Duodenal mucosa (tissue), 2 donors: ENCODE measurements around the gene SLC52A3.
A peak's percentile ranks its signal among the peaks of the same experiment; 100 is the strongest.

Source experiments
- H3K27ac ChIP-seq: one replicate; pipeline ENCODE4 v1.7.0; 2013; ENCODE audit warnings: low read depth, low read length
- H3K27me3 ChIP-seq, 2 donors: one replicate each; pipeline ENCODE4 v1.7.0; 2013; ENCODE audit warnings: low read length in 2 of 2, control low read depth in 1 of 2; ENCODE audit not compliant: insufficient read depth in 2 of 2, control insufficient read depth in 1 of 2
- H3K36me3 ChIP-seq, 2 donors: one replicate each; pipeline ENCODE4 v1.7.0; 2013; ENCODE audit warnings: low read length in 2 of 2, control low read depth in 1 of 2; ENCODE audit not compliant: insufficient read depth in 2 of 2, control insufficient read depth in 1 of 2
- H3K4me1 ChIP-seq, 2 donors: one replicate each; pipeline ENCODE4 v1.7.0; 2013; ENCODE audit warnings: low read length in 2 of 2, control low read depth in 1 of 2; ENCODE audit not compliant: insufficient read depth in 2 of 2, control insufficient read depth in 1 of 2
- H3K4me3 ChIP-seq, 2 donors: one replicate each; pipeline ENCODE4 v1.7.0; 2013; ENCODE audit warnings: low read length in 2 of 2, low read depth in 1 of 2
- H3K9ac ChIP-seq, 2 donors: one replicate each; pipeline ENCODE4 v1.7.0; 2013; ENCODE audit warnings: low read length in 2 of 2, low read depth in 1 of 2
- H3K9me3 ChIP-seq, 2 donors: one replicate each; pipeline ENCODE4 v1.7.0; 2013; ENCODE audit warnings: low read length in 2 of 2, control low read depth in 1 of 2; ENCODE audit not compliant: control insufficient read depth in 1 of 2

The SLC52A3 gene

DNA sequence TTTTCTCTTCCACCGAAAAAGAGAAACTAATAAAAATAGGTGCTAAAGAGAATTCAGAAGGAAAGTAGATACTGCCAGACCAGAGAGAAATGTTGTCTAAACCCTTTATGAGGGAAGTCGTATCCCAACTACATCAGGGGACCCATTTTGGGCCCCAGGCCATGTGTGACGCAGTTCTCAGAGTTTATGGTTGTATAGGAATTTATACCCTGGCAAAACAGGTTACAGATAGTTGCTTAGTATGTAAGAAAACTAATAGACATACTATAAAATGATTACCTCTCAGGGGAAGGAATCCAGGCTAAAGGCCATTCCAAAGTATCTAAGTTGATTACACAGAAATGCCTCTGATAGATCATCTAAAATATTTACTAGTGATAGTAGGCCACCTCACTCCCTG, 28.6 kb upstream of the SLC52A3 start:
- Histone ChIP-seq H3K4me1 (no peaks in the 10 kb centered on the region), H3K4me3 (no peak overlapping the region), H3K9me3 (peaks cover 3 to 4% of the 10 kb centered on the region in 2 donors), H3K36me3 (no peaks in the 10 kb centered on the region), H3K27me3 (peaks cover 0 to 3% of the 10 kb centered on the region in 2 donors), H3K27ac (no peak overlapping the region), H3K9ac (no peak overlapping the region)

DNA sequence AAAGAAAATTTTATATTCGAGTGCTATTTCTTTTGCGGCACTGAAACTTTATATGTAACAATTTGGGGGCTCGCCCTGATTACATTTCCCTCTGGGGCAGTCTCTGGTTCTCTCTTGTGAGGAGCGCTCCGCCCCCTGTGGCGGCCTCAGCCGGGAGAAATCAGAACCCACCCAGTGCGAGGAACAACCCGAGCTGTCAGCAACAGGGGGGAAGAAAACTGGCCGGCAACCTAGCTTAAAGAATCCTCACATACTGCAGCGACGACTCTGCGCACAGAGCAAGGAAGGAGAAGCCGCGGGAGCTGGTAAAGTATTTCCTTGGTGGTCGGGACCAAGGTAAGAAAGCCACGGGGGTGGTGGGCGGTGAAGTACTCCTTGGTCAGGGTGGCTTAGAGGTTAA, 23.9 kb upstream of the SLC52A3 start:
- no peaks in the 10 kb centered on the region for H3K36me3 ChIP-seq
- H3K4me1 ChIP-seq: no peaks in the 10 kb centered on the region
- H3K9me3 ChIP-seq: peaks cover 3 to 8% of the 10 kb centered on the region in 2 donors
- H3K4me3 ChIP-seq: no peak overlapping the region
- H3K9ac ChIP-seq: no peak overlapping the region
- H3K27ac ChIP-seq: no peak overlapping the region
- no peaks in the 10 kb centered on the region for H3K27me3 ChIP-seq

DNA sequence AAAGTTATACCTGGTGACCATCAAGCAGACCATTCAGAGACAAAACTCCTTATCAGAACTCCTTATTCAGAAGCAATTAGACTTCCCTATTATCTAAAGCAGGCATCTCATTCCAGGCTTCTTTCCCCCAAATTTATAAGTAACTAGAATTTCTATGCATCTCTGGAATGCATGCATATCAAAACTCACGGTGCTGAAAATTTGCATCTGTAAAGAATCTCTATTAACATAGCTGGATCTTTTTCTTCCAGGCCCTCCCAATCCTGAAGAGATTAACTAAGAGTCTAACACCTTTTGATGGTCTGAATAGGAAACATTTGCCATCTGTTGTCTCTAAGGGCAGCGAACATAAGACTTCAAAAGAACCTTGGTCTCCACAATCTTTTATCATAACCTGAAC, 22.8 kb upstream of the SLC52A3 start:
- no peaks in the 10 kb centered on the region for H3K4me1 ChIP-seq
- no peak overlapping the region for H3K27ac ChIP-seq
- H3K9ac ChIP-seq: no peak overlapping the region

DNA sequence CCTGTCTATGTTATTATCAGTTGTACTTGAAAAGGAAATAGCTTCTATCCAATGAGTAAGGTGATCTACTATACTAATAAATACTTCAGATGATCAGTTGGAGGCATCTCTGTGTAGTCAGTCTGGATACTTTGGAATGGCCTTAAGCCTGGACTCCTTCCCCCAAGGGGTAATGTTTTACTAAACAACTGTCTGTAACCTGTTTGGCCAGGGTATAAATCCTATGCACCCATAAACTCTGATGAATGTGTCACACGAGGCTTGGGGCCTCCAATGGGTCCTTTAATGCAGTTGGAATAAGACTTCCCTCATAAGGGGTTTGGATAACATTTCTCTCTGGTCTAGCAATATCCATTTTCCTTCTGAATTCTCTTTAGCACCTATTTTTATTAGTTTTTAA, 19.5 kb upstream of the SLC52A3 start:
- no peak overlapping the region for H3K4me3 ChIP-seq
- no peaks in the 10 kb centered on the region for H3K36me3 ChIP-seq
- no peaks in the 10 kb centered on the region for H3K4me1 ChIP-seq
- peaks cover 11 to 23% of the 10 kb centered on the region in 2 donors for H3K9me3 ChIP-seq
- no peaks in the 10 kb centered on the region for H3K27me3 ChIP-seq
- H3K9ac ChIP-seq: no peak overlapping the region
- no peak overlapping the region for H3K27ac ChIP-seq

More for the DNA sequence above, 22.8 kb upstream of the SLC52A3 start:
- H3K27me3 ChIP-seq: no peaks in the 10 kb centered on the region
- no peak overlapping the region for H3K4me3 ChIP-seq
- H3K36me3 ChIP-seq: no peaks in the 10 kb centered on the region
- peaks cover 3 to 8% of the 10 kb centered on the region in 2 donors for H3K9me3 ChIP-seq

DNA sequence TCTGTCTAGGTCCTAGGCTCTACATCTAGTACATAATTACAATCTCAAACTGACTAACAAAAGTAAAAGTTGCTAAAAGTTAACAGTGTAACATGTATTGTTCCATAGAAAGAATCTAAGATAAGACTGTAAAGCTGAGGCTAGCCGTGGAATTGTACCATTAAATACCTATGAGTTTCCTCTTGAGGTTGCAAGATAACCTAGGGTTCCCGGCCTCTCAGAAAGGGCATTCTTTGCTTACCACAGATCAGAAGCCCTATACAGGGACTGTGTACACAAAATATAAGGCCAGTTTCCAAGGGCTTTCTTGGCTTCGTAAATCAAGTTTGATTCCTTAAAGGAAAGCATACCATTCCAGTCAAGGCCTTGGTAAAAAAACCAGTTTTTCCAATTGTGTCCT, 11.5 kb upstream of the SLC52A3 start:
- peaks cover 6 to 13% of the 10 kb centered on the region in 2 donors for H3K9me3 ChIP-seq
- H3K27me3 ChIP-seq: no peaks in the 10 kb centered on the region
- H3K4me3 ChIP-seq: no peak overlapping the region
- H3K36me3 ChIP-seq: no peaks in the 10 kb centered on the region
- no peak overlapping the region for H3K27ac ChIP-seq
- no peak overlapping the region for H3K9ac ChIP-seq
- peaks cover 0 to 8% of the 10 kb centered on the region in 2 donors for H3K4me1 ChIP-seq

DNA sequence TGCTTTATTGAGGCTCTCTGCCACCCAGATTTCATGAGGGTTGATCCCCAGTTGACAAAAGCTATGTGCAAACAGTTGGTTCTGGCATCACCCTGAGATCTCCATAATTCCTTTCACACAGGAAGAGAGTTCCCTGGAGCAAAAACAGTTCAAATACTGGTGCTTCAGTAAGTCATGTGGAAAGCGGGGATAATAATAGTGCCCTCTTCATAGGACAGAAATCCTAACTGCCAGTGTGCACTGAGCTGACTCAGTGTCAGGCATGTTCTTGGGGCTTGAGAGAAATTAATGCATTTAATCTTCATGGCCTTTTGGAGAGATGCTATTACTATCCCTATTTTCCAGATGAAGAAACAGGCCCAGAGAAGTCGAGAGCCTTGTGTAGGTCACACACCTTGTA, 7.9 kb upstream of the SLC52A3 start:
- H3K9ac ChIP-seq: peak overlapping the region; percentile 28 to 48
- H3K27ac ChIP-seq: no peak overlapping the region
- no peaks in the 10 kb centered on the region for H3K36me3 ChIP-seq
- peaks cover 20 to 38% of the 10 kb centered on the region in 2 donors for H3K4me1 ChIP-seq
- no peaks in the 10 kb centered on the region for H3K9me3 ChIP-seq
- H3K27me3 ChIP-seq: no peaks in the 10 kb centered on the region
- peak overlapping the region in 1 of 2 donors; percentile 55 for H3K4me3 ChIP-seq

DNA sequence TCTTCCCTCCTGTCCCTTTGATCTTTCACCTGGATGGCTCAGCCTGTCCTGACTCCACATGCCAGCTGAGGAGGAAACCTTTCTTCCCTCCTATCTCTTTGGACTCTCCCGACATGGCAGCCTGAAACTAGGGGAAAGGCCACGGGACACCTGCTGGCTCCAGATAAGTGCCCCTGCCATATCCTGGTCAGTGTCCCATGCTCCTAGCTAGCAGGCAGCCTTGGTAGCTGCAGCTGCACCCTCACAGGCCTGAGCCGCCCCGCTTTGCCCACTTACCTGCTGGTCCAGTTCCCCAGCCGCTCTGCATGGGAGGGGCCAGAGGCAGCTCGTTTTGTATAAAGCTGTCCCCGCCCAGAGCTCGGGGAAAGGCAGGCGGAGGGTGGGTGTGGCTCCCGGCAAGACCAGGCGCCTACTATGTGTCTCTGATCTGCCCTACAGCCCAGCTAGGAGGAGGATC, 7.4 kb upstream of the SLC52A3 start:
- H3K9ac ChIP-seq: peak overlapping the region; percentile 28 to 48
- H3K27ac ChIP-seq: no peak overlapping the region

DNA sequence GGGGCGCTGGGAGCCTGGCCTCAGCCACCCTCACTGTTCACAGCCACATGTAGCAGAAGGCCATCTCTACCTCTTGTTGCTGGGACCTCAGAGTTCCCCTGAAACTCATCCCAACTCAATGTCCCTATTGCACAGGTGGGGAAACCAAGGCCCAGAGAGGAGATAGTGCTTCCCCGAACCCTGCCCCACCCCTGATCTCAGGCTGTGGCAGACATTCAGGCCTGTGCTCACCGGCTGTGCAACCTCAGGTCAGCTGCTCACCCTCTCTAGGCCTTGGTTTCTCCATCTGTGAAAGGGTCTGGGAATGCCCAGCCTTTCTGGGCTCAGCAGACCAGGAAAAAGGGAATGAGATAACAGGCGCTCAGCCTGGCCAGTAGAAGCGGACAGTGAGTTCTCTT, 6.4 kb upstream of the SLC52A3 start:
- peaks cover 20 to 38% of the 10 kb centered on the region in 2 donors for H3K4me1 ChIP-seq
- H3K27me3 ChIP-seq: no peaks in the 10 kb centered on the region
- peak overlapping the region; percentile 33 to 48 for H3K9ac ChIP-seq
- H3K36me3 ChIP-seq: no peaks in the 10 kb centered on the region
- H3K9me3 ChIP-seq: no peaks in the 10 kb centered on the region
- H3K4me3 ChIP-seq: peak overlapping the region; percentile 35 to 52
- H3K27ac ChIP-seq: no peak overlapping the region

More for the DNA sequence above, 7.4 kb upstream of the SLC52A3 start:
- no peaks in the 10 kb centered on the region for H3K36me3 ChIP-seq
- H3K9me3 ChIP-seq: no peaks in the 10 kb centered on the region
- no peaks in the 10 kb centered on the region for H3K27me3 ChIP-seq
- peak overlapping the region; percentile 52 to 55 for H3K4me3 ChIP-seq
- peaks cover 20 to 38% of the 10 kb centered on the region in 2 donors for H3K4me1 ChIP-seq

DNA sequence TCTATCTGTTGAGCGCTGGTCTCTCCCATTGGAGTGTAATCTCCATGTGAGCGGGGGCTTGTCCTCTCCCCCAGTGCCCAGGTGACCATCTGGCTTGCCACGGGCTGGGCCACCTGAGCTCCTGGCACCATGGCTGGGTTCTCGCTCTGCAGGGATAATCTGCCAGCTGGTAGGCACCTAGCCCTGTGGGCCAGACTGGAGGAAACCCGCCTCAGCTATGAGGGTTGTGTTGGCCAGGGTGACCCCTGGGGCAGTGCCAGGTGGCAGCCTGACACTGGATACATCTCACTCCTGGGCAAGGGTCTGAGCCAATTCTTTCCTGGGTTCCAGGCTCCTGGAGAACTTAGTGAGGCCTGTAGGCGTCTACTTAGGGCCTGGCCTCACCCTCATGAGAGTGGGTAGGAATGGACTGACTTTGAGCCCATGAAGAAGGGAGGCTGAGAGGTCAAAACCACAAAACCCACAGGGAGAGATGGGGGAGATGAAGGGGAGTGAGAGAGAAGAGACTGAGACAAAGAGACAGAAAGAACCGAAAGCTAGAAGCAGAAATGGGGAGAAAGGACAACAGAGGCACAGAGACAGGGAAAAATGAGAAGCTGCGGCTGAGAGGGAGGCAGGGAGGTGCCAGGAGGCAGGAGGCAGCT, 5.8 kb upstream of the SLC52A3 start:
- Histone ChIP-seq H3K36me3 (no peaks in the 10 kb centered on the region), H3K4me3 (peak overlapping the region; percentile 35 to 52), H3K9ac (peak overlapping the region in 1 of 2 donors; percentile 48), H3K27me3 (no peaks in the 10 kb centered on the region), H3K4me1 (peaks cover 23 to 40% of the 10 kb centered on the region in 2 donors), H3K9me3 (no peaks in the 10 kb centered on the region), H3K27ac (no peak overlapping the region)

DNA sequence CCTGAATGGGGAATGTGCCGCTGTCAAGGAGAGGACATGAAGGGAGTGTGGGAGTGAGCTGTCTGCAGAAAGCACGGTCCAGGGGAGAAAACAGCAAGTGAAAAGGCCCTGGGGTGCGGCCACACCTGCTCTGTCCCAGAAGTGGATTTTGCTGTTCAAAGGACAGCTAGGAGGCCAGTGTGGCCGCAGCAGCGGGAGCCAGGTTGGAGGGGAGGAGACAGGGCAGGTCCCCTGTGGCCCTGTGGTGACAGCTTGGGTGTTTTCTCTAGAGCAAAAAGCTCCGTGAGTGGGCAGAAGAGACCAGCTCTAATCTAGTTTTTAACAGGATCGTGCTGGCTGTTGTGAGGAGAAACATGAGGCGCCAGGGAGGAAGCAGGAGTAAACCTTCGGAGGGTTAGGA, 4.5 kb upstream of the SLC52A3 start:
- Histone ChIP-seq H3K4me1 (peaks cover 31 to 43% of the 10 kb centered on the region in 2 donors), H3K9me3 (no peaks in the 10 kb centered on the region), H3K36me3 (no peaks in the 10 kb centered on the region), H3K4me3 (peak overlapping the region in 1 of 2 donors; percentile 13), H3K27me3 (no peaks in the 10 kb centered on the region), H3K27ac (no peak overlapping the region), H3K9ac (no peak overlapping the region)
